ENCODE data around the gene GALNT9.
"Not testable (repeated sequence)": the region's sequence is repeated elsewhere in the genome, so short reads cannot be mapped to it uniquely, and the experiment has no call there.

Gene GALNT9

DNA sequence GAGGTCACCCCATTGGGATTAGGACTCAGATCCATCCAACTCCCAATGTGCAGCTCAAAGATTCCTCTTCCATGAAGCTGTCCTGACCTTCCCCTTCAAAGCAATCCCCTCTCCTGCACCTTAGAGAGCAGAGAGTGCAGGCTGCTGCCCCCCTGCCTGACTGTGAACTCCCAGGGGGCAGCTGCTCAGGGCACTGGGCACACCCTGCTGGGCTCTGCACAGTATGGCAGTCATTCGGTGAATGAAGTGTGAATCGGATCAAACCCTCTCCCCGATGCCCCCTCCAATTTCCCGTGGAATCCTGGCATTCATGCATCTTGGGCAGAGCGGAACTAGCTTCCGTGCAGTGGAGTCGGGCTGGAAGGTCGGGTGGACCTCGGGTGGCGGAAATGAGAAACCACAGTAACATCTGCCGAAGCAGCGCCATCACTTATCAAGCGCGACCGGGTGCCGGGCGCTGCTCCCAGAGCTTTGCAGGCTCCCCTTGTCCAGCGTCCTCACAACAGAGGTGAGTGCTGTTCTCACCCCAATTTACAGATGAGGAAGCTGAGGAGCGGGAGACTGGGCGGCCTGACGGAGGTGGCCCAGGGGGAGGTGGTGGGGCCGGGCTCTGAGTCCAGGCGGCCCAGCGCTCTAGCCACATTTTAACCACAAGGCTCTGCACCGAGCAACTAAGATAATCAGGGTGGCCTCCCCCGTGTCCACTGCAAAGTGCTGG lies 14.7 kb downstream of the GALNT9 start:
- in situ Hi-C loops (cut with MboI; ENCODE audit: low sequenced_read_pairs) = no loop called here

DNA sequence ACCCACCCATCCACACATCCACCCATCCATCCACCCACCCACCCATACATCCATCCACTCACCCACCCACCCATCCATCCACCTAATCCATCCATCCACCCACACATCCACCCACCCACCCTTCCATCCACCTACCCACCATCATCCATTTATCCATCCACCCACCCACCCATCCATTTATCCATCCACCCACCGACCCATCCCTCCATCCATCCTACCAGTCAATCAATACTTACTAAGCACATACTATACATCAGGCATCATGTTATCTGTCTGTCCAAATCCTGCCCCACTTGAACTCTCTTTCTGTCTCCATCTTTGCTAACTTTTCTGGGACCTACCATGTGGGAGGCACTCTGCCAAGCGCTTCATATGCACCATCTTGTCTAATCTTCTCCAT lies 15.4 kb downstream of the GALNT9 start:
- in situ Hi-C loops (cut with MboI; ENCODE audit: low sequenced_read_pairs) = no loop called here

DNA sequence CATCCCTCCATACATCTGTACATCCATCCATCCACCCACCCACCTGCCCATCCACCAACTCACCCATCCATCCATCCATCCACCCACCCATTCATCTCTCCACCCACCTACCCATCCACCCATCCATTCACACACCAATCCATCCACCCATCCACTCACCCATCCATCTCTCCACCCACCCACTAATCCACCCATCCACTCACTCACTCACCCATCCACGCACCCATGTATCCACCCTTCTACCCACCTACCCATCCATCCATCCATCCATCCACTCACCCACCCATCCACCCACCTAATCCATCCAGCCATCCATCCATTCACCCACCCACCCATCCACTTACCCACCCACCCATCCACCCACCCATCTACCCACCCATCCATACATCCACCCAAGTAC lies 16.2 kb downstream of the GALNT9 start:
- in situ Hi-C loops (cut with MboI; ENCODE audit: low sequenced_read_pairs) = no loop called here

DNA sequence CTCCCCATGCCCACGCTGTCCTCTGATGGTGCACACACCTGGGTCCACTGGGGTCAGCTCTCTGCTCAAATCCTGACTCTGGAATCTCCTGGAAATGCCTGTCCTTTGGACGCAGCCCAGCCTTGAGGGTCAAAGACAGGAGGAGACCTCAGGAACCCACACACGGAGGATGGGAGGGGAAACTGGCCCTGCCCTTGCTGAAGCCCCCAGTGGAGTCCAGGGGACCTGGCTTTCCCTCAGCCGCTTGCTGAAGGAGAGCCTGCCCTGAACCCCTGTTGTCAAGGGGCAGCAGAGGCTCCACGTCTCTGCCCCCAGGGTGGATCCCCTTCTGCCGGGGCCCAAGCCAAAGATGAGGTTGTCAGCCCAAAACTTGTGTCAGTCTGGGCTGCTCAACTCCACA lies 16.9 kb downstream of the GALNT9 start:
- in situ Hi-C loops (cut with MboI; ENCODE audit: low sequenced_read_pairs) = no loop called here

DNA sequence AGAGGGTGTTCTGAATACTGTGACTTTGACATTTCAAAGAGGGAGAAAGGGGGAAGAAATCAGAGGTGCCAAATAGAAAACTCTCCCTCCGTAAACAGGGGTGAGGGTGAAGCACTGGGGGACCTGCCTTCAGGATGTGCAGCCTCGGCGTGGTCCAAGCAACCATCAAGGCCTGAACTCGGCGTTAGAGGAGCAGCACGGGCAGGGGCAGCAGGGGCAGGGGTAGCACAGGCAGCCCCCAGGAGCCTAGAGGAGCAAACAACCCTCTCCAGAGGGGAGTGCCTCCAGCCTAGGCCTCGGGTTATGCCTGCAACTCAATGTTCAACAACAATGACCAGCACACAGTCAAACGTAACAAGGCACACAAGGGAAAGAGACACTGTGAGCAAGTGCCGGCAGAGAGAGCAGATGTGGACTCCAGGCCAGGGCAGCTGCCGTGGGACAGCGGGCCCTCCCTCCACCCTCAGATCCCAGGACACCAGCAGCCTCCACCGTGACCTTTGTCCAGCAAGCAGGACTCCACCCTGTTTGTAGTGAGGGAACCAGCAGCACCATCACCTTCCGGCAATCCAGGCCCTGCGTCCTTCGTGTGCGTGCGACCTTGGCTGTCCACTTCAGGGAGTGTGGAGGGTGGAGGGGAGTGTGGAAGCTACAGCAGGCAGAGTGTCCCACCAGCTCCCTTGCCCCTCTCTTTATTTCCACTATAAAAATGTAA lies 18.0 kb downstream of the GALNT9 start:
- in situ Hi-C loops (cut with MboI; ENCODE audit: low sequenced_read_pairs) = no loop called here

GRCh38 chr12:132310181-132311040 lies 19.0 kb downstream of the GALNT9 start:
- in situ Hi-C loops (cut with MboI; ENCODE audit: low sequenced_read_pairs) = no loop called here

- in situ Hi-C loops (cut with MboI; ENCODE audit: low sequenced_read_pairs) = no loop called here
Observed at GRCh38 chr12:132309596-132310086, 19.7 kb downstream of the GALNT9 start.

GRCh38 chr12:132308853-132309595 lies 20.4 kb downstream of the GALNT9 start:
- in situ Hi-C loops (cut with MboI; ENCODE audit: low sequenced_read_pairs) = no loop called here

DNA sequence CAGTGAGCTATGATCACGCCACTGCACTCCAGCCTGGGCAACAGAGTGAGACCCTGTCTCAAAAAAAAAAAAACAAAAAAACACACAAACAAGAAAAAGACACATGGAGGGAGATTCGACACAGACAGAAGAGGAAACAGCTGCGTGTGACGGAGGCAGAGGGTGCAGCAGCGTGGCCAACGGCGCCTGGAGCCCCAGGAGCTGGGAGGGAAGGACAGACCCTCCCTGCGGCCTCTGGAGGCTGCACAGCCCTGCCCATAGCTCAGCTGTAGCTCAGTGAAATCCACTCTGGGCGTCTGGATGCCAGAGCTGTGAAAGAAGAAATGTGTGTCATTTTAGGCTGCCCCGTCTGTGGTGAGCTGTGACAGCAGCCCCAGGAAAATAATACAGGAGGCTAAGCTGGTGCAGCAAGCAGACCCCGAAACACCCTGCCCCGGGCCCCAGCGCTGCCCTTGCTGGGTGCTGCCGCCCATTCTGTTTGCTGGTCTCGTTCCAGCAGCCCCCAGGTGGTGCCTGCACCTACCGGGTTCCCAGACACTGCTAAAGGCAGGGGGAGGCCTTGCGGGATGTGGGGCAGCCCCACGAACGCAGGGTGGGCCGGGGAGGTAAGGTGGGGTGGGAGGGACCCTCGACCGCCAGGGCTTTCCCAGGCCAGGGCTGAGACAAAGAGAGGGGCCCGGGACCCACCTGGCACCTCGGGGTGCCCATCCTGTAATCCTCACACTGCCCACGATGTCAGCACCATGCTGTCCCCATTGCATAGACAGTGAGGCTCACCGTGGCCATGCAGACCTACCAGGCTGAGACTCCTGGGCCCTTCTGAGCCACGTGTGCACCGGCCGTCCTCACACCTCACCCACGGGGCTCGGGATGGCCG lies 21.2 kb downstream of the GALNT9 start:
- in situ Hi-C loops (cut with MboI; ENCODE audit: low sequenced_read_pairs) = no loop called here

DNA sequence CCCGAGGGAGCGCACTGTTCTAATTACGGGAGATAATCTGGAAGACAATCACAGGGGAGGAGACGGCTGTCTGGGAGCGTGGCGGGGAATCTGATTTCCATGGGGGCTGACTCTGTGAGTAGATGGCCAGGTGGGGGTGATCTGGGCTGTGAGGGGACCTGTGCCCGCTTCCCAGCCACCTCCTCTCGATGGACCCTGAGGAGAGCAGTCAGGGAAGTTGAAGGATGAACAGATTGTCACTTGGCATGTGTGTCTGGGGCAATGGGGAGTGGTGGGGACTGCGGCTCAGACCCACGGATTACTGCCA lies 22.6 kb downstream of the GALNT9 start:
- in situ Hi-C loops (cut with MboI; ENCODE audit: low sequenced_read_pairs) = no loop called here

DNA sequence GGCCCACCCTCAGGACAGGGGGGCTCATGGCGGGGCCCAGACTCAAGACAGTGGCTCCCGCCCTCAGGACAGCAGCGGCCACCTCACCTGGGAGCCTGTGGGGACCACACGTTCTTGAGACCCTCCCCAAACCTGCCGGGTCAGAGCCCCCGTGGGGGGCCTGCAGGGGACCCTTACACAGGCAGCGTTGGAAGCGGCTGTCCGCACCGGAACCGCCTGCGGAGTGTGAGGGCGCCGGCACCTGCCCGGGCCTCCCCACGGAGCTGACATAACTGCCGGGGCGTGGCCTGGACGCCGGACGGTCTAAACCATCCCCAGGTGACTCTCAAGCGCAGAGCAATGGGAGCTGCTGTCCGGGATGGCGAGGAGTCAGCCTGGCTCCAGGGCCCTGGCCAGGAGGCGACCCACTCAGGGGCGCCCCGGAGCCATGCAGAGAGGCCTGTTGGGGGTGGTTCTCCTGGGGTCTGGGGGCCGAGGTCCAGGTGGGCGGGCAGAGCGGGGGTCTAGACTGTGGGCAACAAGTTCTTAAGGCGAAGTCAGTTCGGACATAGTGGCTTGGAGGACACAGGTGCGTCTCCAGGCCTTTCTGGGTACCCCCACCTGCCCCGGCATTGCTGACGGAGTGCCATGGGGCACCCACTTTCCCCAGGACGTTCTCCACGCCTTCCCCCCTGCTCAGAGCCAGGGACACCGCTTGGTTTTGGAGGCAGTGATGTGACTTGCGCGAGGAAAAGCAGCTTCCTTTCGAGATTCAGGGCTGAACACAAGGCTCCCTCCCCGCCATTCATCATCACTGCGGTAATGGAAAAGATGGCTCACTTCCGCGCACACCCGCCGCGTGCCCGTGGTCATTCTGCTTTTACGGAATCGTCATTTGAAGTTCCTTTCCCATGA lies 23.2 kb downstream of the GALNT9 start:
- in situ Hi-C loops (cut with MboI; ENCODE audit: low sequenced_read_pairs) = no loop called here

DNA sequence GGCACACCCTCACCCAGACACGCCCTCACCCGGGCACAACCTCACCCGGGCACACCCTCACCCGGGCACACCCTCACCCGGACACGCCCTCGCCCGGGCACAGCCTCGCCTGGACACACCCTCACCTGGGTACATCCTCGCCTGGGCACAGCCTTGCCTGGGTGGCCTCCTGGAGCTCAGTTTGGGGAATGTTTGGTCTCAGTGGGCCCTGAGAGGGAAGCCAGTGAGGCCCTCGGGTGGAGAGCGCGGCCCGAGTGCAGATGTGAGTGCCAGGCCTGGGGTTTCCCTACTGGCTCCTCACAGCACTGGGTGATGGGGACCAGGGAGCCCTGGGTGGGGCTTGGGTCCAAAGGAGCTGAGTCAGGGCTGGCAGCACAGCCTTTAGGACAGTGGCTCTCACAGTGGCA lies 23.8 kb downstream of the GALNT9 start:
- in situ Hi-C loops (cut with MboI; ENCODE audit: low sequenced_read_pairs) = no loop called here

- in situ Hi-C loops (cut with MboI; ENCODE audit: low sequenced_read_pairs) = not testable (repeated sequence)
Observed at GRCh38 chr12:132304866-132305265, 24.5 kb downstream of the GALNT9 start.

- in situ Hi-C loops (cut with MboI; ENCODE audit: low sequenced_read_pairs) = not testable (repeated sequence)
Observed at GRCh38 chr12:132303853-132304373, 25.5 kb downstream of the GALNT9 start.

DNA sequence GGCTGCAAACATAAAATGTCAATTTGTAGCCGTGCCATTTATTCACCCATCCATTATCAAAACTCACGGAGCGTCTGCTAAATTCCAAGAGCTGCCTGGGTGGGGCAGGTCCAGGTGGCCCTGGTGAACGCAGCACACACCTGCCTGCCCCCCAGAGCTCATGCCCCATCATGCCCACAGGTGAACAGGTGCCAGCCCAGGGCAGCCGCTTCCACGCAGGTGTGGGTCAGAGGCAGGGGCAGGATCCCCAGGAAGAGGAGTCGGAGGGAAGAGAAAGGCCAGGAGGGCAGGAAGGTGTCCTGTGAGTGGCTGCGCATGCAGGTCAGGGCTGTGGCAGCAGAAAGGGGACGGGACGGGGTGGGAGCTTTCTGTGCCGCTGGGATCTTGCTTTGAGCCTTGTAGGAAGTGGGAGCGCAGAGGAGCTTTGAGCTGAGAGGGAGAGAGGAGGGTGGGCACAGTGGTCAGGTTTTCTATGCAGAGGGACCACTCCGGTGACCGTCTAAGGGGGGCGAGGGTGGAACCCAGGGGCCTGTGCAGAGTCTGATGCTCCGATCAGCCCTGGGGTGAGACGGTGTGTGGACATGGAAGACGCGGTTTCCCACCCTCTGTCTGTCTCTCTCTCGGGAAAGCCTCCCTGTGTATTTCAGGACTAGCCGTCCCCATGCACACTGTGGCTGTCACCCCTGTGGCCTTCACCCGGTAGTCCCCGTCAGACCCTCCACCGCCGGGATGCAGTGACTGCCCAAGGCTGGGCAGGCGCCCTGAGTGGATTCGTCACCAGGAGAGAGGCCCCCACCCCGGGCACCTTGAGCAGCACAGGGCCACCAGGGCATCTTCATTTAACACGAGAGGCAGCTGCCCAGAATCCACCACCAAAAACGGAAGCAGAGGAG lies 26.7 kb downstream of the GALNT9 start:
- in situ Hi-C loops (cut with MboI; ENCODE audit: low sequenced_read_pairs) = no loop called here

DNA sequence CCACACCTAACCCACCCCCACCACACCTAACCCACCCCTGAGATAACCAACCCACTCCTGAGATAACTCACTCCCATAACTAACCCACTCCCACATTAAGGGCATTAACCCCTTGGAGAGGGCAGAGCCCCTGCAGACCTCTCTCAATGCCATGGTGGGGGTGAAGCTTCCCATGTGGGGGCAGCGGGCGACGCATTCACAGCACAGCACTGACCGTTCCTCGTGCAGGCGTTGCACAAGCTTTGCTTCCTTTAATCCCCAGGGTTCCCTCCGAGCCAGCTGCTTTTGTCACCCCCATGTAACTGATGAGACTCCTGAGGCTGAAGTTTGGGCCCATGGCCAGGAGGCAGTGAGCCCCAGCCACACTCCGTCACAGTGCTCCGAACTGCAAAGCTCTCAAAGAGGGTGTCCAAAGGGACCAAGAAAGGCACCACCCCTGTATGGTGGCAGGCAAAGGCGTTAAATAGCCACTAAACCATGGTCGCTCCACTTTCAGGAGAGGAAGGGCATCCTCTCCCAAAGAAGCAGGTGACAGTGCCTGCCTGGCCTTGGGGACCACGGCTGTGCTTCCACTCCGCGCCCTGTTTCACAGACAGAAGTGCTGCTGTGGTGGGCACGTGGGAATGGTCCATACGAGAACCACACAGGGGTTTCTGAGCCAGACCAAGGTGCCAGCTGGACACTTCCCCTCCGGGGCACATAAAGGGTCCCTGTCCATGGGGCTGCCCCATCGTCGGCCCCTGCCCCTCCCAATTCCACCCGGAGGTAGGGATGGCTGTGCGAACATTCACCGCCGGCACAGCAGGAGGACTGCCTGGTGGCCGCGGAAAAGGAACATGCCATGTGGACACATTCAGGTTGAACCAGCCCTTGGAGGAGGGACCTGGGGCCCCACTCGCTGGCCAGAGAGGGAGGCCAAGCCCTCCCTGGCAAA lies 28.3 kb downstream of the GALNT9 start:
- in situ Hi-C loops (cut with MboI; ENCODE audit: low sequenced_read_pairs) = no loop called here

- in situ Hi-C loops (cut with MboI; ENCODE audit: low sequenced_read_pairs) = no loop called here
Observed at GRCh38 chr12:132296063-132296462, 33.3 kb downstream of the GALNT9 start.

Data from HL-60/S4 treated with retinoic acid at 250 ng/mL for 4 days and 3 days (cell line).